ENCODE data around the gene TAF11L2. TPM values are rescaled to one million over a fixed set of nuclear protein-coding genes. Genes with fewer than 3 reads are reported as not detected.

TAF11L2 gene
- total RNA-seq, result not detected in 2 replicates

DNA sequence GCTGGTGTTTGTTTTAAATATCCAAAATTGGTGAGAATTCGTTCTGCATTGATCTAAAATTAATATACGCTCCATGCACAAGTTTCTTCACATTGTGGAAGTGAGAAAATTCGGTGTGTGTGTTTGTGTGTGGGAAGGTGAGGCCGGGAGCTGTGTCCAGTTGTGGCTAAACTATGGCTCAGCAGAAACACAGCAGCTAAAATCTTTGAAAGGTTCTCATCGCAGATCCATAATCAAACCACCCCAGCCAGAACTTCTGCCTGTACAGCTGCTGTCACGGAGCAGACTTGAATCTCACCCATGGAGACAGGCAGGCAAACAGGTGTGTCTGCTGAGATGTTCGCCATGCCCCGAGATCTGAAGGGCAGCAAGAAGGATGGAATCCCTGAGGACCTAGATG lies at the start of gene TAF11L2:
TSS of gene TAF11L2 (plus strand) at position 301 of the 400 bp plus-strand sequence.

DNA sequence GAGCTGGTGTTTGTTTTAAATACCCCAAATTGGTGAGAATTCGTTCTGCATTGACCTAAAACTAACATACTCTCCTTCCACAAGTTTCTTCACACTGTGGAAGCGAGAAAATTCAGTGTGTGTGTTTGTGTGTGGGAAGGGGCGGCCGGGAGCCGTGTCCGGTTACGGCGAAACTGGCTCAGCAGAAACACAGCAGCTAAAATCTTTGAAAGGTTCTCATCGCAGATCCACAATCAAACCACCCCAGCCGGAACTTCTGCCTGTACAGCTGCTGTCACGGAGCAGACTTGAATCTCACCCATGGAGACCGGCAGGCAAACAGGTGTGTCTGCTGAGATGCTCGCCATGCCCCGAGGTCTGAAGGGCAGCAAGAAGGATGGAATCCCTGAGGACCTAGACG lies 20.0 kb downstream of the TAF11L2 start, which contains the start of gene TAF11L3:
TSS of gene TAF11L3 (plus strand) at position 301 of the 400 bp plus-strand sequence.

DNA sequence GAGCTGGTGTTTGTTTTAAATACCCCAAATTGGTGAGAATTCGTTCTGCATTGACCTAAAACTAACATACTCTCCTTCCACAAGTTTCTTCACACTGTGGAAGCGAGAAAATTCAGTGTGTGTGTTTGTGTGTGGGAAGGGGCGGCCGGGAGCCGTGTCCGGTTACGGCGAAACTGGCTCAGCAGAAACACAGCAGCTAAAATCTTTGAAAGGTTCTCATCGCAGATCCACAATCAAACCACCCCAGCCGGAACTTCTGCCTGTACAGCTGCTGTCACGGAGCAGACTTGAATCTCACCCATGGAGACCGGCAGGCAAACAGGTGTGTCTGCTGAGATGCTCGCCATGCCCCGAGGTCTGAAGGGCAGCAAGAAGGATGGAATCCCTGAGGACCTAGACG lies 23.5 kb downstream of the TAF11L2 start, which contains the start of gene TAF11L4:
TSS of gene TAF11L4 (plus strand) at position 301 of the 400 bp plus-strand sequence.

GRCh38 chr5:17524935-17525334 lies 26.9 kb downstream of the TAF11L2 start, which contains the start of gene TAF11L5:
TSS of gene TAF11L5 (plus strand) at chr5:17525235.

DNA sequence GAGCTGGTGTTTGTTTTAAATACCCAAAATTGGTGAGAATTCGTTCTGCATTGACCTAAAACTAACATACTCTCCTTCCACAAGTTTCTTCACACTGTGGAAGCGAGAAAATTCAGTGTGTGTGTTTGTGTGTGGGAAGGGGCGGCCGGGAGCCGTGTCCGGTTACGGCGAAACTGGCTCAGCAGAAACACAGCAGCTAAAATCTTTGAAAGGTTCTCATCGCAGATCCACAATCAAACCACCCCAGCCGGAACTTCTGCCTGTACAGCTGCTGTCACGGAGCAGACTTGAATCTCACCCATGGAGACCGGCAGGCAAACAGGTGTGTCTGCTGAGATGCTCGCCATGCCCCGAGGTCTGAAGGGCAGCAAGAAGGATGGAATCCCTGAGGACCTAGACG lies 30.3 kb downstream of the TAF11L2 start, which contains the start of gene TAF11L6:
TSS of gene TAF11L6 (plus strand) at position 301 of the 400 bp plus-strand sequence.

Other genes with a start within 250 kb of the TAF11L2 start
- not detected in 2 replicates for gene TAF11L3, start 20.1 kb downstream of the TAF11L2 start, total RNA-seq
- gene TAF11L4, start 23.6 kb downstream of the TAF11L2 start, total RNA-seq, result not detected in 2 replicates
- gene TAF11L5, start 27.0 kb downstream of the TAF11L2 start, total RNA-seq, result not detected in 2 replicates
- gene TAF11L6, start 30.4 kb downstream of the TAF11L2 start, total RNA-seq, result not detected in 2 replicates
- not detected in 2 replicates for gene TAF11L7, start 87.5 kb downstream of the TAF11L2 start, total RNA-seq
- not detected in 2 replicates for gene TAF11L8, start 92.7 kb downstream of the TAF11L2 start, total RNA-seq
- not detected in 2 replicates for gene TAF11L9, start 96.2 kb downstream of the TAF11L2 start, total RNA-seq
- gene TAF11L10, start 99.6 kb downstream of the TAF11L2 start, total RNA-seq, result not detected in 2 replicates
- gene TAF11L11, start 106.0 kb downstream of the TAF11L2 start, total RNA-seq, result not detected in 2 replicates
- gene TAF11L12, start 112.2 kb downstream of the TAF11L2 start, total RNA-seq, result not detected in 2 replicates
- not detected in 2 replicates for gene TAF11L13, start 133.9 kb downstream of the TAF11L2 start, total RNA-seq
- not detected in 2 replicates for gene TAF11L14, start 136.2 kb downstream of the TAF11L2 start, total RNA-seq